Left lobe of liver (tissue), 2 donors: ENCODE results near the gene SLC15A1. TPM values are rescaled to one million over a fixed set of nuclear protein-coding genes. Genes with fewer than 3 reads are reported as not detected.

Experiments
- ATAC-seq: fragments of 200-7000 bp; cut with Tn5 transposase; one replicate; pipeline ENCODE4 v1.9.1; 2020; ENCODE audit warnings: mild to moderate bottlenecking, moderate library complexity
- DNase-seq: peaks from one replicate; pipeline ENCODE4 v3.0.0-alpha.2; 2020; ENCODE audit warnings: low spot score
- total RNA-seq: library from RNA; stranded (reverse); gene quantifications from one replicate; pipeline ENCODE4 v1.2.1, GENCODE V29; 2021
- donor health status: DM: no; HTN: no; CAD: no; lungs with moderate emphysema.
- donor health status: DM: no; HTN: yes; CAD: no.

The SLC15A1 gene
- total RNA-seq, 1 donor from 2014 or later: 26.9 TPM

DNA sequence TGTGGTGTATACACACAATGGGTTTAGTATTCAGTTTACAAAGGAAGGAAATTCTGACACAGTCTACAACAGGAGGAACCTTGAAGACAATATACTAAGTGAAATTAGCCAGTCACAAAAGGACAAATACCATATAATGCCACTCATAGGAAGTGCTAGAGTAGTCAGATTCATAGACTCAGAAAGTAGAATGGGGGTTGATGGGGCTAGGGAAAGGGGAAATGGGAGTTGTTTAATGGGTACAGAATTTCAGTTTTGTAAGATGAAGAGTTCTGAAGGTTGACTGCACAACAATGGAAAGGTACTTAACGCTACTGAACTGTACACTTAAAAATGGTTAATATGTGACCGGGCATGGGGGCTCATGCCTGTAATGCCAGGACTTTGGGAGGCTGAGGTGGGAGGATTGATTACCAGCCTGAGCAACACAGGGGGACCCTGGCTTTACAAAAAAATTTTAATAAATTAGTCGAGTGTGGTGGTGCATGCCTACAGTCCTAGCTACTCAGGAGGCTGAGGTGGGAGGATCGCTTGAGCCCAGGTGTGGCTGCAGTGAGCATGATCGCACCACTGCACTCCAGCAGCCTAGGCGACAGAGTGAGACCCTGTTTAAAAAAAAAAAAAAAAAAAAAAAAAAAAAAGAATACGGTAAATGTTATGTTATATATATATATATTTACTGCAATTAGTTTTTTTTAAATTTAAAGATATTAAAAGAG, 45.0 kb downstream of the SLC15A1 start:
- no peak for DNase-seq
- no peak for ATAC-seq

DNA sequence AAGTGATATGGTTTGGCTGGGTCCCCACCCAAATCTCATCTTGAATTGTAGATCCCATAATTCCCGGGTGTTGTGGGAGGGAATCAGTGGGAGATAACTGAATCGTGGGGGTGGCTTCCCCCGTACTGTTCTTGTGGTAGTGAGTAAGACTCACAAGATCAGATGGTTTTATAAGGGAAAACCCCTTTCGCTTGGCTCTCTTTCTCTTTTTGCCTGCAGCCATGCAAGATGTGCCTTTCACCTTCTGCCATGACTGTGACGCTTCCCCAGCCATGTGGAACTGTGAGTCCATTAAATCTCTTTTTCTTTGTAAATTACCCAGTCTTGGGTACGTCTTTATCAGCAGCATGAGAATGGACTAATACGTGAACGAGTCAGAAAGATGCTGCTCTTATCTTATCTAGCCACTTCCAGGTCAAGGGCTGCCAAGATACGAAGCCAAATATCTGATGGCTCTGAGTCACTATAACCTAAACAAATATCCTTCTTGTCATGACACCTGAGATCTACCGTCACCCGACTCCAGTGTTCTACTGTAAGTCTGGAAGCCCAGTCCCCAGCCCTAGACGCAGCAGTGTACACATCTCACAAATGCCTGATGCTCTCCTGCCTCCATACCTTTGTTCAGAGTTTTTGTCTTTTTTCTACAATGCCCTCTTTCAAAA, 45.9 kb downstream of the SLC15A1 start:
- ATAC-seq: no peak
- no peak for DNase-seq

DNA sequence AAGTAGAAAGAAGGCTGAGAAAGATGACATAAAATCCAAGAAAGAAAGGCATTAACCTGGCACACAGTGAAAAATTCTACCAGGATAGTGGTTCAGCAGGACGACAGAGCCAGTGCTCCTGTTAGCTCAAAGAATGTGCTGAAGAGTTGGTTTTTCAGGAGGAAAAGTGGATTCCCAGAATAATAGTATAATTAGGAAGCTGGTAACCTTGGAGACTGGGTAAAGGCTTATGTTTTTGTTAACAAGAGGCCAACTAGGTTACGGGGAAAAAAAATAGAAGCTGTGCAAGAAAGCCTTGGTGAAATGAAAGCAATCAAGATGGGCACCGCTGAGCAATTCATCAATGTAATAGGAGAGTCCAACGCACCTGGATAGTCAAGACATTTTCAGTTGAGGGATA, 54.7 kb downstream of the SLC15A1 start:
- DNase-seq (no peak), ATAC-seq (no peak)

DNA sequence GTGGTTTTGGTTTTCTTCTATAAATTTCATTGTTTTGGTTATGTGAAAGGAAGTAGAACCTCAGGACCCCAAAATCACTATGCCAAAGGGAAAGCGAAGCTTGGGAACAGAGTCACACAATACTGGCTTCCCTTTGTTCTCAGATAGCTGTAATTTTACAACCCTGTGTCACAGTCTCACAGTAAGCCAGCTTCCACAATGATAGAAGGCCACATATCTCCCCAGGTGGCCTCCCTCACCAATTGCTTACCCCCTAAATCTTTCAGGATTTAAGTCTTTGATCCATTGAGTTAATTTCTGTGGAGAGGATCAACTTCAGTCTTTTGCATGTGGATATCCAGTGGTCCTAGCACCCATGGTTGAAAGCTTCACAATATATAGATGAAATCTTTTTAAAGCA, 58.7 kb downstream of the SLC15A1 start:
- ATAC-seq: no peak
- DNase-seq: no peak

DNA sequence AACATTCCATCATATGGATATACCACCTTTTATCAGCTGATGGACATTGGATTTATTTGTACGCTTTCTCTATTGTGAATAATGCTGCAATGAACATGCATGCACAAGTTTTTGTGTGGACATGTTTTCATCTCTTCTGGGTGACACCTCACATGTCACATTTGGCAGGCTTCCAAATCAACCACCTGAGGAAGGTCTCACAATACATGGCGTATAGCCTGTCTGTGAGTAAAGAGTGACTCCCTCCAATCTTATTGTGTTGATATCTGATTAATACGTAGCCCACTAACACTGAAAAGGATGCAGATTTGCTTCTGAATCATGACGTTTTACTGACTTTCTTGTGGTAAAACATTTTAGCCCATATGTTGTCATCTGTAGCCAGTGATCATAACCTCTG, 61.1 kb downstream of the SLC15A1 start:
- ATAC-seq (no peak), DNase-seq (no peak)

DNA sequence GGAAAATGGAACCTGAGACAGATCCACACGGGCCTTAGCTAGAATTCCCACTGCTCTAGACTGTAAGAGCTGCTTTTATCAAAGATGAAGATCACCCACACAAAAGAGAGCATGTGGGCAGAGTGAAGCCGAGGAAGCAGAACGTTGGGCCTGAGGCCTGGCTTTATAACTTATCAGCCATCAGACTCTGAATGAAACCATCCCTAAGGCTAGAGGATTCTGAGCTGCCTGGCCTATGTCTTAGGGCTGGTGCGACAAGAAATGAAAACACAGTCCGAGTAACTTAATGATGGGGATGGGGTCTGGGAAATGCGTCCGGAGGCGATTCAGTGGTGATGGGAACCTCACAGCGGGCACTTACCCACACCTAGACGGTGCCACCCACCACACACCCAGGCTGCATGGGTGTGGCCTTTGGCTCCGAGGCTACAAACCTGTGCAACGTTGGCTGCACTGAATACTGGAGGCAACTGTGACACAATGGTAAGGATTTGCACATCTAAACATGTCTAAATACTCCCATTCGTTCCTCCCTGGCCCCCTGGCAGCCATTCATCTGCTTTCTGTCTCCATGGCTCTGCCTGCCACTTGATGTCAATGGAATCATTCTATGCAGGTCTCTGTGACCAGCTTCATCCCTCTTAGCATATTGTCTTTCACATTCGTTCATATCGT, 62.0 kb downstream of the SLC15A1 start:
- no peak for DNase-seq
- no peak for ATAC-seq

DNA sequence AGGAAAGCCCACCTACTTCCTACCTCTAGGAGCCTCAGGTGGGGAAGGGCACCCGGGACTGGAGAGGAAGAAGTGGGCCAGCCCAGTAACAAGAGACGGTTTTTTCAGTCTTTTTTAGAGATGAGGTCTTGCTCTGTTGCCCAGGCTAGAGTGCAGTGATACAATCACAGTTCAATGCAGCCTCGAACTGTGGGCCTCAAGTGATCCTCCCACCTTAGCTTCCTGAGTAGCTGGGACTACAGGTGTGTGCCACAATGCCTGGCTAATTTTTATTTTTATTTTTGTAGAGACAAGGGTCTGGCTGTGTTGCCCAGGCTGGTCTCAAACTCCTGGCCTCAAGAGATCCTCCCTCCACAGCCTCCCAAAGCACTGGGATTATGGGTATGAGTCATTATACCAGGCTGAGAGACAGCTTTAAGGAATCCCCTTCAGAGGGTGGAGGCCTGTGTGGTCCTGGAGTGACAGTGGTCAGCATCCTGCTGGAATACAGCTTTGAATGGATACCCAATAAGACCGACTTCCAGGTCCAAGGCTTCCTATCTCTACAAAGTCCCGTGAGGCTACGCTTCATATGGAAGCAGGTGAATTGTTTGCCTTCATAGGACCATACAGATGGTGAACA, 63.0 kb downstream of the SLC15A1 start:
- ATAC-seq (no peak), DNase-seq (no peak)

DNA sequence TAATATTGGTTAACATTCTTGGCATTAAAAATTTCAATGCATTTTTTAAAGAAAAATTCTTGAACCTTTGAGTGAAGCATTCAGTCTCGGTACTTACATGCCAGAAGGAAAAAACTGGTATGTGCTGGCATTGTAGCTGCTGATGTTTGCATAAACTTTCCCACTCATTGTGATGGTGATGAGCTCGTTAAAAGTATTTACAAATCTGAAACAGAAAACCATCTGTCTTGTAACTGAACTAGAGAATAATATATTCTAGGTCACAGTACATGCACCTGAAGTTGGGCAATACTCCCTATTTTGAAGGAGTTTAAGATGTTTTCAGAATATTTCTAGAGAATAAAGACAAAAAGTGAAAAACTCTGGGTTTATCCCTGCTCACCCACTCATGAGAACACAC, 64.1 kb downstream of the SLC15A1 start:
- no peak for ATAC-seq
- no peak for DNase-seq

DNA sequence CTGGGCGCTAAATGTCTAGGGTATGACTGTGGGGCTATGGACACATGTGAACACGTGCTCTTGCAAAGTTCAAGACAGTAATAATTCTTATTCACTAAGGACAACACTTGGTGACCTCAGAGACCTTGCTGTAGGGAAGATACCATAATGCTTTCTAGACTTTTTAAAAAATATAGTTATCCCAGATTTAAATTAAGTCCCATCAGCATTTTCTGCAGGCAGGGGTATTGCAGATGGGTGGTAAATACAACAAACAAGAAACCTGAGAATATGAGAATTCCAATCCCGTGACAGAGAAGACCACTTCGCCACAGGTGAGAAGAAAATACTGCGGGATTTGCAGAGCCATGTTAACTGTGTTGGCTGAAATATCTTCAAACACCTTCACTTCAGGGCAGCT, 65.2 kb downstream of the SLC15A1 start:
- no peak for DNase-seq
- no peak for ATAC-seq

DNA sequence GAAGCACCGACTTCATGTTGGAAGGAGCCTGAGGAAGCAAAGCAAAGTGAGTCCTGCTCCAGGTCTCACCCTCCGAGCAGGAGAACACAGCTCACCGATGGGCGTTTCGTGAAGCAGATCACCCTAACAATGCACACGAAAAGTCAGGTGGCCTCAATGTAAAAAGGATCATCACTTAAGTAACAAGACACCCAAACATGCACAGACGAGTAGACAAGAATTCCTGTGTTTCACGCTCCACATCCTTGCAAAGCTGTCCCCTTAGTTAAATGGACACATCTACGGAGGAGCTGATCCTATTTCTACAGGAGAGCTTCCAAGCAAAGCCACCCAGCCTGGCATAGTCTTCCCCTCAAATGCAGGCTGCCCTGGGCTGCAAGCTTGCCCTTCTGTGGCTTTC, 66.2 kb downstream of the SLC15A1 start:
- ATAC-seq: no peak
- DNase-seq: no peak

DNA sequence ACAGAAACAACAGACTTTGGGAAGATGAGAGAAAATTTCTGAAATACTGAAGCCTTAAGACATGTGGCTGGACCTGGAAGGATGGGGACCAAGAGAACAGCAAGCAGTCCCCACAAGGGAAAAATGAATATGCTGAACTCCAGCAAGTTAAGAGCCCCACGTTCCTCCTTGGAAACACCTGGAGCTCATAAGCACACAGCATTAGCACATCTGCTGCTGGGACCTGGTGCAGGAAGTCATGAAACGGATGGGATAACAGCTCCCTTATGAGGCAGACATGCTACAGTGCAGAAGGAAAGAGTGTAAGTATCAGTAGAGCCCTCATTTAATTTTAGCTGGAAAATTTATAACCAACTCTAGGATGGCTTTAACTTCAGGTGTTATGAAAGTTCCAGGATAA, 67.3 kb downstream of the SLC15A1 start:
- ATAC-seq: no peak
- DNase-seq: no peak

DNA sequence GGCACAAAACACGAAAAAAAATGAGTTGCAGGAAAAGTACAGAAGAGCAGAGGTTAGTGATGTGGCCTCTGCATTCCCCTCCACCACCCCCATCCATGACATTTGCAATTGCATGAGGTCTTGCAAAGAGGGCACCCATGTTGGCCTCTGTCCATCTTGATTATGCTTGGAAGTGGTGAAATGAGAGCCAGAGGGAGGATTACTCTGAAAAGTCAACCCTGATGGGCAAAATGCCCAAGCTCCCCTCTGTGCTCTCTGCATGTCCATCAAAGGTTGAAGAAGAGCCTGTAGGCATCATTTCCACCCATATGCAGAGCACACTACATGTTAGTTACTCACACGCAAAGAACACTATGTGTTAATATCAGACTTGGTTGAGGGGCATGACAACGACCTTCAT, 71.4 kb downstream of the SLC15A1 start:
- ATAC-seq (peak; percentile 22), DNase-seq (no peak)

DNA sequence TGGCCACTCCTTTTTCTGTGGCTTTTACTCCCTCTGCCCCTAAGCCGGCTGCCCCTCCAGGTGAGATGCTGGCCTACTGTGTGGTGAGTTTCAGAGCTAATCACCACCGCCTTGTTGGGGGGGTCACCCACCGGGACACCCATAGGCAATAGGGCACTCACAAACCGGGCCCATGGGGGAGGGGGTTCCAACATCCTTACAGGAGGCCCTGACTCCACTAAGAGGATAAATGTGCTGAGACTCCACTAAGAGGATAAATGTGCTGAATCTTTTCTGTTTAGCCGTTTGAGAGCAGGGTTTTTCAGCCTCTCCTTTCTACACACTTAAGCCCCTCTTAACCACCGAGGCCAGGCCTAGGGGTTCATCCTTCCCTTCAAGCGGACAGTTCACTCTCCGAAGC, 73.7 kb downstream of the SLC15A1 start:
- ATAC-seq: no peak
- DNase-seq: no peak

DNA sequence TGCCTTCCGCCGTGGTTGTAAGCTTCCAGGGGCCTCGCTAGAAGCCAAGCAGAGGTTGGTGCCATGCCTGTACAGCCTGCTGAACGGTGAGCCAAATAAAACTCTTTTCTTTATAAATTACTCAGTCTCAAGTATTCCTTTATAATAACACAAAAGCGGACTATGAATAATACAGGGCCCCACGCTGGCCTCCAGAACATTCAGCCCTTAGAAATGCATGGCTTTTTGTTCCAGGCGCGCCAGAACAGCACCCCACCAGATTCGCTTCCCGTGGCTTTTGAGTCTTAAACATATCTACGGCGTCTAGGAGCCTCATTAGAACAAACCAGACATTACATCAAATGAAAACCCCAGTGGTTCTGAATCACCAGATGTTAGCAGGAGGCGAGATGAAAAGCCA, 75.1 kb downstream of the SLC15A1 start:
- no peak for DNase-seq
- no peak for ATAC-seq

DNA sequence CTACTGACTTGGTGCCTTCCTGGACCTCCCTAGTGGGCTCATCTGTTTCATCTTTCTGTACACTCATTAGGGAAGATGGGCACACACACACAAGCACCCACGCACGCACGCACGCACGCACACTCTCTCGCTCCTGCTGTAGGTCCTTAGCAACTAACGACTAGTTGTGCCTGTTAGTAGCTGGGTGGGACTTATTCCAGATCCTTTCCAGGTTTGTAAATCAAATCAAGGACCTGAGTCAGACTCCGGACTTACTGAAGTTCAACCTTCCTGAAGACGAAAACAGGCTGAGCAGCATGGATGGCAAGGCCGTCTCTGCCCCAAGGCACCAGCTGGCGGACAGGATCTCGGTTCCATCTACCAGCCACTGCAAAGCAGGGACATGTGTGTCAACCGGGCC, 76.2 kb downstream of the SLC15A1 start:
- ATAC-seq (no peak), DNase-seq (no peak)

DNA sequence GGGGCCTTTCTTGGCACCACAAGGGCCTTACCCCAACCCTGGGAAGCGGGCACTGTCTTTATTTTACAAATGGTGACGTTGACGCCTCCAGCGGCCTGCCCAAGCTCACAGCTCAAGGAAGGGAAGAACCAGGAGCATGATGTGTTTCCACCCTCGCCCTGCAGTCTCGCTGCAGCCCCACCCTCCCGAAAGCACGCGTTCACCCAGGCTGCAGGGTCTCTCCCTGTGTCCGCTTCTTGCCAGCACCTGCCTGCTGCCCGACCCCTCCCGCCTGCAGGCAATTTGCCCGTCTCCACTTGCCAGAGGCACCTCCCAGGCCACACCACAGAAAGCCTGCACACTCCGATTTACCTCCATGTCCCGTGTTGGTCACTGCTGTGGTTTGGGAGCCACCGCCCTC, 76.6 kb downstream of the SLC15A1 start:
- DNase-seq: peak; percentile 45

DNA sequence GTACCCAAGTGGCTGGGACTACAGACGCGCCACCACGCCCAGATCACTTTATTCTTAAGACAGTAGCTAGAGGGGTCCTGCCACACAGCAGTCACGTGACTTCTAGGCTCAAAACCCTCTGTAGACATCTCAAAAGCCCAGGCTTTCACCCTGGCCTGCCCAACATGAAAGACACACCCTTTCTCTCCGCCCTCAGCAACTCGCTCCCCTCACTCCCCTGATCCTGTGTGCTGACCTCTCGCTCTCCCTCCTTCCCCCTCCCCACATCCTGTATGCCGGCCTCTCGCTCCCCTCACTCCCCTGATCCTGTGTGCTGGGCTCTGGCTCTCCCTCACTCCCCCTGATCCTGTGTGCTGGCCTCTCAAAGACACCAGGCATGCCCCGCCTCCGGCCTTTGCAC, 77.4 kb downstream of the SLC15A1 start:
- ATAC-seq: no peak
- DNase-seq: peak; percentile 40

More for the DNA sequence above, 76.6 kb downstream of the SLC15A1 start:
- no peak for ATAC-seq

DNA sequence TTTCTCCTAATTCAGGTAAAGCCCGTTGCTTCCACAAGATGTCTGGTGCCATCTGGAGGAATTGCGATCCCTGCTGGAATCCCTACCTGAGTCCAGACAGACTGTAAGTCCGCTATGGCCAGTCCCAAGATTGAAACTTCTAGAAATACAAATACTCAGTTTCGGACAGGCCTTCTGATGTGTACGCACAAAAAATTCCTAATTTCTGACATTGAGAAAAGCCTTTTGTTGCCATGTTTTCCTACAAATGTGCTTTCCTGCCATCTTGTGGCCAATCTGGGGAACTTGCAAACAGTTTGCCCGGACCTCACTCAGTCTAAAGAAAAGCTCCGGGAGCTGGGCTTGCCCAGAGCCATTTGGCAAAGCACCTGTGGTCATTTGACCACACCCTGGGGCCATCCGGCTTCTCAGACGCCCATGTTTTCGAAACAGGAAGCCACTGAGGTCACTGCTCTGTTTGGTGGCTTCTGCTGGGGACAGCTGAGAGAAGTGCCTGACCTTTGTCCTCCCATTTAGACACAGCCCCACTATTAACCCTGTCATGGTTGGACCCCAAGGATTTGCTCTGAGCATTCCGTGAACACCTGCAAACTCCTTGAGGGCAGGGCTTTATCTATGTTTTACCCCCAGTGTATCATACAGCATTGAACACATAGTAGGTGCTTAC, 79.4 kb downstream of the SLC15A1 start:
- DNase-seq (peak; percentile 92), ATAC-seq (peak; percentile 94)

DNA sequence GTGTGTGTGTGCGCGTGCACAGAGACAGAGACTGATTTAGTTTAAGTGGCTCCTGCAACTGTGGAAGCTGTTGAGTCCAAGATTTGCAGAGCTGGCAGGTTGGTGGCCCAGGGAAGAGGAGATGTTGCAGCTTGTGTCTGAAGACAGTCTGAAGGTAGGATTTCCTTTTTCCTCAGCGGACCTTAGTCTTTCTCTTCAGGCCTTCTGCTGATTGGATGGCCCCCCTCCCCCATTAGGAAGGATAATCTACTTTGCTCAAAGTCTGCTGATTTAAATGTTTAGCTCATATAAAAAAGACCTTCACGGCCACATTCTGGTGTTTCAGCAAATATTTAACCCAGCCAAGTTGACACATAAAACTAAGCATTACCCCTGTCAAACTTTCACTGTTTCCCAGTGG, 84.3 kb downstream of the SLC15A1 start:
- DNase-seq: no peak
- ATAC-seq: no peak

DNA sequence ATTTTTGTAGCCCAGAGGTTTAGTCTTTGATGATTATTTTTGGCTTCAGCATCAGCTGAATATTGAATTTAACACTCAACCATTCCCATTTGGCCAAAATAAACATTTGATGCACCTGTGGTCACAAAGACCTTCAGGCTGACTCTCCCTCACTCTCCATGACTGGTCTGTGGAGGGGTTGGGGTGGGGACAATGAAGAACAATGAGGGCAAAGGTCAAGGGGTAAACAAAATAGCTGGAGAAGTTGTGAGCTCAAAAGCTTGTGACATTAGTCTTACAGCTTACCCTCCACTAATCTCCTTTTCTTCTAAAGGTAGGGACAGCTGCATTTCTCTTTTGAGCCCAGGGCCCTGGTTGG, 86.9 kb downstream of the SLC15A1 start:
- ATAC-seq (peak; percentile 23), DNase-seq (no peak)

DNA sequence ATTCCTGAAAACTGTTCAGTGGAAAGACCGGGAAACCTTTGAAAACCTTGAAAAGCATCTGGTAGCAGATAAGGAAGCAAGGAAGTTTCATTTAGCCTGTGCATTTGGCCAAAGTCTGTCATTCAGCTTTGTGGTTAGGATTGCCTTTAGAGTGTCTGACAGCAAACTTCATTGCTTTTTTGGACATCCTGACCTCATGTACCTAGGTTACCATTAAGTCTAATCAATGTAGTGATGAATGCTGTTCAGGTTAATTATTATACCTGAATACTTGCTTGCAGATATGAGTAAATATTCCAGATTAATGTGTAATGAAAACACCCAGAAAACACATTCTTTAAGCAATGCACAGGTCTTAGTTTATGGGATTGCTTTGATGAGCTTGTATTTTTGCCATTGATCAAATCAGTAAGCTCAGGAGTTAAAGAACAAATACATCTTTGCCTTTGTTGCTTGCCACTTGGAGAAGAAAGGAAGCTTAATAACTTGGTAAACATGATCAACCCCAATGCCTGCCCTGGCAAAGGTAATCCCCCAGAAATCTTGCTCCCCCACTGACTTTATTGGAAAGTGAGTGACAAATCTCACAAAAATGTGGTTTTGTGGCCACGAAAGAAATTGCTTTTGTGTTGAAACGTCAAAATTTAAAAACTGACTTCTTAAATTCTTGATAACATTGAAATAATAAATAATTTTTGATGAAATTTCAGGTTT, 87.4 kb downstream of the SLC15A1 start:
- ATAC-seq: no peak
- no peak for DNase-seq
